Glomerular endothelial cell (primary cell): ENCODE data around the gene CCDC149. TPM values are rescaled to one million over a fixed set of nuclear protein-coding genes. Genes with fewer than 3 reads are reported as not detected.

ENCODE experiments used
- DNase-seq: peaks from one replicate; pipeline ENCODE4 v3.0.0-alpha.2; 2011; ENCODE audit warnings: low read depth, low spot score; ENCODE audit errors: extremely low read depth
- total RNA-seq: library from RNA; depleted of rRNA; stranded (reverse); fragments of >200 nt; gene quantifications from 2 replicates; pipeline ENCODE4 v1.2.3, GENCODE V29; 2015

Gene CCDC149
- total RNA-seq, 1 donor from 2014 or later = 11.6 TPM

GRCh38 chr4:24881508-24882196 lies 31.2 kb downstream of the CCDC149 start:
- DNase-seq = no peak

GRCh38 chr4:24880186-24880585 lies 32.7 kb downstream of the CCDC149 start:
- DNase-seq = no peak

DNA sequence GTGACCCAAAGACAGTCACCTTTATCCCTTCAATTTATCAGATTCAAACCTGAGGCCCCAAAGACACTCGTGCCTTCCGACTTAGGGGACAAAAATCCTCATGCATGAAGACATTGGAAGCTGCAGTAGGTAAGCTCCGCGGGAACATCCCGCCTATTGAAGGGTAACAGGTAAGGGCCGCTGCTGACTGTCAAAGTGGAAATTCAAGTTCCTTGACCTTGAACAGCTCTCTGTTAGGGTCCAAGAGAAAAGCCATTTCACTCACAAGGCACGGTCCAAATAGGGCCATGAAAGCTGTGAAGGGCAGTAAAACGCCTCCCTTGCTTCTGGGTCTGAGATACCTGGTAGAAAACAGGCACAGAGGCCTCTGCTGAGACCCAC lies 34.2 kb downstream of the CCDC149 start:
- DNase-seq = no peak

- no peak for DNase-seq
These were observed 34.8 kb downstream of the CCDC149 start for GRCh38 chr4:24877868-24878635.

GRCh38 chr4:24876431-24876830 lies 36.4 kb downstream of the CCDC149 start:
- no peak for DNase-seq

GRCh38 chr4:24872720-24873119 lies 40.1 kb downstream of the CCDC149 start:
- DNase-seq = no peak

- no peak for DNase-seq
These were observed 41.6 kb downstream of the CCDC149 start for GRCh38 chr4:24871210-24871609.

- no peak for DNase-seq
These were observed 45.0 kb downstream of the CCDC149 start for GRCh38 chr4:24867766-24868296.

GRCh38 chr4:24867251-24867650 lies 45.6 kb downstream of the CCDC149 start:
- DNase-seq = no peak

DNA sequence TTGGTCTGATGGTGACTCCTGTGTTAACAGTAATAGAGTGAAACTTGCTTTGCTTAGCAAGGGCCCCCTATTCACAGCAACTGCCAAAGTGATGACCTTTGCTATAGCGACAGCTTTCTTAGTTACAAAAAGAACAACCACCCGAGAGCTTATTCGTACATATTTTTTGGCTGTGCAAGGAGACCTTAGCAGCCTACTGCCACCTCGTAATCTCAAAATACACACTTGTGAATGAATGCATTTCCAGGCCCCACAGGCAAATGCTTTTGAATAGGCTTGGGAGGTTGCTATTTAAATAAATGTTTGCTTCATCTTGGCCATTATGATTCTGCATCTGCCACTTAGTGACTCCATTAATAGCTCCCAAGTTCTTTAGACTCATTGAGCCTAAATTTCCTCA lies 47.4 kb downstream of the CCDC149 start:
- no peak for DNase-seq

- DNase-seq = no peak
These were observed 49.0 kb downstream of the CCDC149 start for GRCh38 chr4:24863799-24864198.

- no peak for DNase-seq
These were observed 50.6 kb downstream of the CCDC149 start for GRCh38 chr4:24862073-24862751.

DNA sequence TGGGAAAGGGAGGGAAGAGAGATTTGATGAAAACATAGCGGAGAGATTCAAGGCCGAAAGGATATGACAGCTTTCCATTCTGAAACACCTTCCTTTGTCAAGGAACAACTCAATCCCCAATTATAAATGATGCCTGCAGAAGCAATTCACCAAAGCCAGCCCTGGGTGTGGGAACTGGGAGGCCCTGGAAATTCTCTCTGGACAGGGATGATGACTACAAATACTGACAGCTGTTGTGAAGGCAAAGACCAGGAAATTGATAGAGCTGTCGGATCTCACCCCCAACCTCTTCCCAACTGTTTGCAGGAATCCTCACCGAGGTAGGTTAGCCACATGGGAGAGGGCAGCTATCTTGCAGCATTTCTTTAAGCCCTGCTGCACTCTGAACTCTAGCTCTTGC lies 54.3 kb downstream of the CCDC149 start:
- DNase-seq = no peak

- no peak for DNase-seq
These were observed 54.8 kb downstream of the CCDC149 start for GRCh38 chr4:24858026-24858425.

DNA sequence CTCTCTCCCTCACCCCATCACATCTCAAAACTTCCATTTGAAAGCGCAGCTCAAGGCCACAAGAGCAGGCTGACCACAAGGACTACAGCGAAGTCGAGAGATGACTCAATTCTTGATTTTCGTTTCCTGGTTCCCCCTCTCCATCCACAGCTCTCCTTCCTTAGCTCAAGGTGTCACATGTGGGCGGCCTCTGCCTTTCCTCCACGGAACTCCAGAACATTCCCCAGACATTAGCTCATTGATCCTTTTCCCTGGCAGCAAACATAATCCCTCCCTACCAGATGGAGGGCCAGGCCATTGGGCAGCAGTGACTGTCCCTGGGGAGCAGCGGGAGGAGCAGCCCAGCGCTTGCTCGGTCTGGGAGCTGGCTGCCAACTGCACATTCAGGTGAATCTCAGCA lies 56.3 kb downstream of the CCDC149 start:
- DNase-seq = no peak

GRCh38 chr4:24855741-24856140 lies 57.1 kb downstream of the CCDC149 start:
- no peak for DNase-seq

DNA sequence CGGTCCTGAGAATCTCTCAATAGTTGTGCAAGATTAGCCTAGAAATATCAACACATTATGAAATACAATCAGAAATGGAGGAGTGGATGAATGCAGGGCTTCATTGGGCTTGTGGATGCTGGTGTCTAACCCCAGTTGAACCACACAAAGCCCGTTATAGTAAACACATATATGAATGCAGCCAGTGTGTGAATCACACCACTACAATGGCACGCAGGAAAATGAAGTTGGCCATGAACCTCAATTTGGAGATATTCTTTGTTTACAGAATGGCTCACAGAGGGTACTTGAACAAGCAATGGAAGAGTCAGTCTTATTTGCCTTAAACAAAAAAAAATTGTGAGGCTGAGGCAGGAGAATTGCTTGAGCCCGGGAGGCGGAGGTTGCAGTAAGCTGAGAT lies 59.7 kb downstream of the CCDC149 start:
- DNase-seq = no peak

GRCh38 chr4:24850674-24851073 lies 62.2 kb downstream of the CCDC149 start:
- no peak for DNase-seq

- no peak for DNase-seq
These were observed 63.1 kb downstream of the CCDC149 start for GRCh38 chr4:24849756-24850155.

DNA sequence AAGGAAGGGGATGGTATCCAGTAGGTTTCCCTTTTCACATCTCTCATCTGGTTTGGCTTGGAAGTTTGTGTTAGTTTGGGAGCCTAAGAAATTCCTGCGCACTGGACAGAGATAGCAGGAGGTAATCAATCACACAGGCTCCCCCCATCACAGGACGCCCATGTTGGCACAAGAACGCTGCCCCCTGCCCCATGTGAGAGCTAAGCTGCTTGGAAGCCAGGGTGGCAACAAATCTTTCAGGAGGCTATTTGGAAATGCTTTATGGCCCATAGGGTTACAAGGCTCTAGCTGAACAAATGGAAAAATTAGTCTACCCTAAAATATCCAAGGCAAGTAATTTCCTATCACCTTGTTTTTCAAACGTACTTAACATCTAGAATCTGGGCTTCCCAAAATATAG lies 63.5 kb downstream of the CCDC149 start:
- DNase-seq = no peak

GRCh38 chr4:24846716-24847115 lies 66.1 kb downstream of the CCDC149 start:
- no peak for DNase-seq

- DNase-seq = no peak
These were observed 66.9 kb downstream of the CCDC149 start for GRCh38 chr4:24845902-24846301.
